HuH-7 (cell line): ENCODE results near the gene HLA-DPA1.
"Not testable (repeated sequence)": the region's sequence is repeated elsewhere in the genome, so short reads cannot be mapped to it uniquely, and the experiment has no call there.

ENCODE experiments used
- DNase-seq: peaks from one replicate; pipeline ENCODE4 v3.0.0; 2011; ENCODE audit warnings: low spot score

HLA-DPA1 gene

GRCh38 chr6:33064723-33065122 lies 8.7 kb downstream of the HLA-DPA1 start:
- DNase-seq: no peak

DNA sequence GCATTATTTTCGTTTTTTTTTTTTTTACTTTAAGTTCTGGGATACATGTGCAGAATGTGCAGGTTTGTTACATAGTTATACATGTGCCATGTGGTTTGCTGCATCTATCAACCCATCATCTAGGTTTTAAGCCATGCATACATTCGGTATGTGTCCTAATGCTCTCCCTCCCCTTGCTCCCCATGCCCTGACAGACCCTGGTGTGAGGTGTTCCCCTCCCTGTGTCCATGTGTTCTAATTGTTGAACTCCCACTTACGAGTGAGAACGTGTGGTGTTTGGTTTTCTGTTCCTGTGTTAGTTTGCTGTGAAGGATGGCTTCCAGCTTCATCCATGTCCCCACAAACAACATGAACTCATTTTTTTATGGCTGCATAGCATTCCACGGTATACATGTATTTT lies 10.0 kb downstream of the HLA-DPA1 start:
- DNase-seq: not testable (repeated sequence)

DNA sequence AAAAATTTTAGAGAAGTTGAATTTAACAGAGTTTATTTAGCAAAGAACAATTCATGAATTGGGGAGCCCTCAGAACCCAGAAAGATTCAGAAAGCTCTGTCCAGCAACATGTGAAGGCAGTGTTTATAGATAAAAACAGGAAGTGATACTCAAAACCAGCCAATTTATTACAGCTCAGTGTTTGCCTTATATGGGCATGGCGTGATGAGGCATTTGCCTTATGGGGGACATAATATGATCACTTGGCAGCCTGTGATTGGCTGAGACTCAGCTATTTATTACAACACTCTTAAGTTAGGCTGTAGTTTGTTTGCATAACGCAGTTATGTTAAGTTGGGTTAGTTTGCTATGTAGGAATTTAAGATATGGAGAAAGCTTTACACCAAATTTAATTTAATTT lies 11.5 kb downstream of the HLA-DPA1 start:
- no peak for DNase-seq

DNA sequence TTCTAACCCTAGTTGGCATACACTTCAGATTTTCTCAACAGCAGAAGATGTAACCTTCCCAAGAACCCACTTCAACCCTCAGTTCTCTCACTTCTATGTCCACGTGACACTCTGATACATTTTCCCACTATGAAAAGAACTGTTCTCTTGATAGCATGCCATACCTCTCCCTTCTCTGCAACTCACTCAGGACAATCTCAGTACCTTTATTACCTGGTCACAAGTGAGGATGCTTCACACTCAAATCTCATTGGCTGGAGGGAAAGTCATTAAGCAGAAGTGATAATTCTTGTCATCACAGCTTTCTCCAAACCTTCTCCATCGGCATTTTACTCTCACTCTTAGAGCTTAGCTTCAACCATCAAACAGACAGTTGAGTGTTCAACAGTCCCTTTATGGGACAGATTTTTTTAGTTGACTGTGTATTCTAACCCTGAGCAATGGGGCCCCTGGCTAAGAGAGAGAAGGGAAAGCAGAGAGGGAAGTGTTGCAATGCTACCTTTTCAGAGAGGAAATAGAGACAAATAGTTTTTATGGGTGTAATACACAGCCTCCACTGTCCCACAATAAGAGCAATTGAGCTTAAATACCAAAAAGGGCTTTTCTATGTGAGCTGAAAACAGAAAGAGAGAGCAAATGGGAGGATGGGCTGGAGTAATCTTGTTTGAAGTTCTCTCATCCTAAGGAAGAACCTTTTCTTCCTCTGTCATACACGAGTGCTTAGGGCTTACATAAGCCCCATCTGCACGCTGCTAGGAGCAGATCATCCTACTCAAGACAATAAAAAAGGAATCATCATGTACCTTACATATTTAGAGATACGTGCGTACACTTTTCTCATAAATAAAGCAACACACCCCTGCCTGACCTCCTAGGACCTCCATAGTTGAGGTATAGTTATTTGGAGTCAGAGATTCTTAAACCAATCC lies 16.0 kb downstream of the HLA-DPA1 start:
- no peak for DNase-seq

GRCh38 chr6:33053230-33053629 lies 20.2 kb downstream of the HLA-DPA1 start:
- DNase-seq: no peak

GRCh38 chr6:33052627-33053026 lies 20.8 kb downstream of the HLA-DPA1 start:
- DNase-seq: no peak

DNA sequence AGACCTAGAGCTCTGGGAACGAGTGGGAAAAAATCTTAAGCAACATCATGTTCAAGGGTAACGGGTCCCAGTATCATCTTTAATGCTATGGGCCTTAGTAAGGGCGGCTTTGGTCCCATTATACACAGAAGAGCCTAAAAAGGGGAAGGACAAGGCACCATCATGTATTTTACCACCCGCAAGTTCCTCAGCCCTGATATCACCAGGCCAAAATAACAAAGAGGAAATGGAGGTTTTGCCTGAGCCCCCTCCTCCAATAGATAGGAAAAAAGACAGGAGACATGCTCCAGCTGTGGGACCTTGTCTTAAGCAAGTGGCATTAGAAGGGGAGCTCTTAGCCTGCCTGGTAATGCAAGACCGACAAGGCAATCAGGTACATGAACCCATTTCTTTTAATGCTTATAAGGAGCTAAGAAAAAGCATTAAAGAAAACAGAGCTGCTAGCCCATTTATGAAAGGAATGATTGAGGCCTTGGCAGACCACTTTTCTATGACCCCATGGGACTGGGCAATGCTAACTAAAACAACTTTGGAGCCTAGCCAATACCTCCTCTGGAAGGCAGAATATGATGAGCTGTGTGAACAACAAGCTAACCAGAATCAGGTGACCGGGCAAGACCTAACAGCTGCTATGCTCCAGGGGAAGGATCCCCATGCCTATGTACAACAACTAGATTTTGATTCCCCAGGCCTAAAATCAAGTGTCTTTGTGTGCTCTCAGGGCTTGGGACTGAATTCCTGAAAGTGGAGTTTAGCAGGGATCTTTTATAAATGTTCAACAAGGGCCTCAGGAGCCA lies 23.2 kb downstream of the HLA-DPA1 start:
- DNase-seq: no peak

DNA sequence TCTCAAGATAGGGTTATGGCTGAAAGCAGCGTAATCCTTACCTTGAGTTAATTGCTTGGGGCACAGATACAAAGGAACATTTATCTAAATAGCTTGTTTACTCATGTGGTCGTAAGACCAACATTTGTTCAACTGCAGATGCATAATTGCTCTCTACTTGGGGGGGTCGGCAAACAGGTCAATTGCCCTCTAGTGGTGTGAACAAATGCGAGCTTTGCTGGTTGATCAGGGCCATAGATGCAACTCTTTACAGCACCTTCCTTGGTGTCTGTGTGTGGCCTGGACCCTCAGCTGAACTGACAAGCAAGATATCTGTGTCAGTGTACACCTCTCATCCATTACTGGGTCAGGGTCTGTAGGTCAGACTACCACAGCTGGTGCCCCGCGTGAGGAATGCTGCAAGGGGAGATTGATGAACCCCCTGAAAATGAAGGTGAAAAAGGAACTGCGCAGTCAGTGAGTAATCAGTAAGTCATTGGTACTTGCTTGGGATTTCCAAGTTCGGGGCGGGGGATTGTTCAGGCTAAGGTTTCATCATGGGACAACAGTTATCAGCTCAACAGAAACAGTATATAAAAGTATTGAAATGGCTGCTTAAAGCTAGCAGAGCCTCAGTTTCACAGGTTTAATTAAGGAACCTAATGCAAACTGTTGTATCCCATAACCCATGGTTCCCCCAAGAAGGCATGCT lies 24.0 kb downstream of the HLA-DPA1 start:
- DNase-seq: no peak

DNA sequence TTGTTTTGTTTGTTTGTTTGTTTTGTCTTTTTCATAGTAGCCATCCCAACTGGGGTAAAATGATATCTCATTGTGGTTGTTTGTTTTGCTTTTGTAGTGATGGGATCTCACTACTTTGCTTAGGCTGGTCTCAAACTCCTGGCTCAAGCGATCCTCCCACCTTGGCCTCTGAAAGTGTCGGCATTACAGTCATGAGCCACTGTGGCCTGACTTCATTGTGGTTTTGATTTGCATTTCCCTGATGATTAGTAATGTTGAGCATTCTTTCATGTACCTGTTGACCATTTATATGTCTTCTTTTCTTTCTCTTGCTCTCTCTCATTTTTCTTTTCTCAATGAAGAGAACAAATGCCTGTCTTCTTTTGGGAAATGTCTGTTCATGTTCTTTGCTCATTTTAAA lies 33.3 kb downstream of the HLA-DPA1 start:
- no peak for DNase-seq

DNA sequence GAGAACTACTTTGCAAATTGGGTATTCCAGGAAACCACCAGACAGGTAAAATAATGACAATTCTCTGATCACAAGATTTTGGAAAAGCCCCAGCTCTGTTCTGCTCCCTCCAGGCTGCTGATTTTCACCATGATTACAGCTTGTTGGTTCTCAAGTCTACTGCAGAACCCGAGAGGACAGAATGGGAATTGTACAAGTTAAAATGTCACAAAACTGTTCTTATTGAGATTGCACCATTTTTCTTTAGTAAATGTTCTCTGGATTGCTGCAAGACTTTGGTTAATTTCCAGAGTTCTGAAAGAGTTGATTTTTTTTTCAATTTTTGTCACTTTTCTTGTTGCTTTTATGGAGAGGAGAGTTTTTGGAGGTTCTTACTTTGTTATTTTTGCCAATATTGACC lies 36.9 kb downstream of the HLA-DPA1 start:
- DNase-seq: no peak

DNA sequence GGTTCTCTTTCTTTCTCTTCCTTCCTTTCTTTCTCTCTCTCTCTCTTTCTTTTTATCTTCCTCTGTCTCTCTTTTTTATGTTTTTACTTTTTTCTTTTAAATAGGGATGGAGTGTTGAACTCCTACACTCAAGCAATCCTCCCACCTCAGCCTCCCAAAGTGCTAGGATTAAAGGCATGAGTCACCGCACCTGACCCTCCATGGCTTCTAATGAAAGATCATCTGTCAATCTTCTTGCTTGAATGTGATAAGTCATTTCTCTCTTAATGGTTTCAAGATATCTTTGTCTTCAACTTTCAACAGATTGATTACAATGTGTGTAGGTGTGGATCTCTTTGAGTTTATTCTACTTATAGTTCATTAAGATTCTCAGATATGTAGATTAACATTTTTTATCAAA lies 38.9 kb downstream of the HLA-DPA1 start:
- no peak for DNase-seq

GRCh38 chr6:33030245-33030644 lies 43.2 kb downstream of the HLA-DPA1 start:
- DNase-seq: no peak

- no peak for DNase-seq
Measured at GRCh38 chr6:33029328-33030184, 43.9 kb downstream of the HLA-DPA1 start.

GRCh38 chr6:33028220-33028849 lies 45.1 kb downstream of the HLA-DPA1 start:
- DNase-seq: no peak

DNA sequence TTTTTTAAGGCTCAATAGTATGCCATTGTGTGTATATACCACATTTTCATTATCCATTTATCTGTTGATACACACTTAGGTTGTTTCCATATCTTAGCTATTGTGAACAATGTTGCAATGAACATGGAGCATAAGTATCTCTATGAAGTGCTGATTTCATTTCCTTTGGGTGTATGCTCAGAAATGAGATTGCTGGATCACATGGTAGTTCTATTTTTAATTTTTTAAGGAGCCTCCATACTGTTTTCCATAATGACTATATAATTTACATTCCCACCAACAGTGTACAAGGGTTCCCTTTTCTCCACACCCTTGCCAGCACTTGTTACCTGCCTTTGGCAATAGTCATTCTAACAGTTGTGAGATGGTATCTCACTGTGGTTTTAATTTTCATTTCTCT lies 48.9 kb downstream of the HLA-DPA1 start:
- no peak for DNase-seq

DNA sequence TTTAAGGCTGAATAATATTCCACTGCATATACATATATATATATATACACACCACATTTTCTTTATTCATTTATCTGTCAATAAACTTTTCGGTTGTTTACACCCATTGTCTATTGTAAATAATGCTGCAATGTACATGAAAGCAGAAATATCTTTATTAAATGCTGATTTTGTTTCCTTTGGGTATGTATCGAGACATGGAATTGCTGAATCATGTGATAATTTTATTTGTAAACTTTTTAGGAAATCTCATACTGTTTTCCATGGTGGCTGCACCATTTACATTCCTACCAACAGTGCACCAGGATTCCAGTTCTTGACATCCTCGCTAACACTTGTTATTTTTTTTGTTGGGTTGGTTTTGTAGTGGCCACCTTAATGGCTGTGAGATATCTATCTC lies 49.9 kb downstream of the HLA-DPA1 start:
- no peak for DNase-seq

DNA sequence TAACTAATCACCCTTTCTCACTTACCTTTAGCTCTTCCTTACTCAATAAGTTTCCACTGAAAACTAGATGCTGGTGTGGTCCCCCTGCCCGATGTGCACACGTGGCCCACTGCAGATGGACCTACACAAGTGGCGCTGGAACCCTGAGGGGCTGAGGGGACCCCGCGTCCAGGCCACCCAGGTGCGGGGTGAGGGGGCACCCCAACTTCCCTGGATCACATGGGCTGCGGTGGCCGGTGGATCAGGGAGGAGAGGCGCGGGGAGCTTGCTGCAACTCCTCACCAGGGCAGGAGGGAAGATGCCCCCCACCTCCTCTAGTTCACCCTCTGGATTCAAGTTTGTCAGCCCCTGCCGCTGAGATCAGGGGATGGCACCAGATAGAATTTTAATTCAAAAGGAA lies 51.5 kb downstream of the HLA-DPA1 start:
- DNase-seq: no peak

DNA sequence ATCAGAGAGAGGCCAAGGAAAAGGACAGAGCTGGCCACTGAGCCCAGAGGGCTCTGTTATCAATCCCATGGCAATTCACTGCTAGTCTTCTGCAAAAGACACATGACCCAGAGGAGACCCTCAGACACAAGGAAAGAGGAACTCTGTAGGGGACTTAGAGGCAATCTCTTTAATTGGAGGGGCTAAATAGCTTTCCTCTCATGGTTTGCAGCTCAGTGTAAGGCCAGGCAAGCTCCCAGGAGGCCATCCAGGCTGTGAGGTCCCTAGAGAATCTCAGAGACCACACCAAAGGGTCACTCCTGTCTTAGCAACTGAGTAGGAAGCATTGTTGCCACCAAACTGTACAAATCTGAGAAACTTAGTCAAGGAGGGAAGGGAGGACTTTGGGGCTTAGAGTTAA lies 54.1 kb downstream of the HLA-DPA1 start:
- no peak for DNase-seq

- no peak for DNase-seq
Measured at GRCh38 chr6:33018904-33019303, 54.5 kb downstream of the HLA-DPA1 start.

GRCh38 chr6:33018418-33018817 lies 55.0 kb downstream of the HLA-DPA1 start:
- DNase-seq: no peak

GRCh38 chr6:33017694-33018353 lies 55.6 kb downstream of the HLA-DPA1 start:
- DNase-seq: no peak
